Erythroblast (primary cell): ENCODE results near the gene ITGB3BP.

ENCODE experiments used
- GATA1 ChIP-seq: IDR thresholded peaks from 2 replicates; pipeline ENCODE4 v1.6.1; 2011; ENCODE audit warnings: low read depth, mild to moderate bottlenecking, control low read depth, low read length, moderate library complexity
- POLR2A ChIP-seq: IDR thresholded peaks from 2 replicates; pipeline ENCODE4 v1.6.1; 2011; ENCODE audit warnings: mild to moderate bottlenecking, low read length

DNA sequence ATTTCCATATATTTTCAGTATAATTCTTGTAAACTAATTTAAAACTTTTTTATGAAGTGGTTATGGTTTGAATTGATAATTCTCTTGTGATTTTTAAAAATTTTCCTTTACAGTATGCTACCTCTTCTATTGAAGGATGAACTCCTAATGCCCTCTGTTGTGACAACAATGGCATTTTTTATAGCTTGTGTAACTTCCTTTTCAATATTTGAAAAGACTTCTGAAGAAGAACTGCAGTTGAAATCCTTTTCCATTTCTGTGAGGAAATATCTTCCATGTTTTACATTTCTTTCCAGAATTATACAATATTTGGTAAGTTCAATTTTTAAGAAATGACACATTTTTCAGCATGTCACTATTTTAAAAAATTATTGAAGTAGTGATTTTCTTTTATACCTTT is 94.2 kb downstream of the ITGB3BP start:
- no peak for TF ChIP-seq POLR2A
- TF ChIP-seq GATA1, result no peak
